ENCODE data around the gene ZNF331. TPM values are rescaled to one million over a fixed set of nuclear protein-coding genes. Genes with fewer than 3 reads are reported as not detected.

Gene ZNF331
- total and polyA plus RNA-seq, 2 donors (not counting 1 experiment from before 2014, with no cell fraction given) = 4.8 to 16.2 TPM

DNA sequence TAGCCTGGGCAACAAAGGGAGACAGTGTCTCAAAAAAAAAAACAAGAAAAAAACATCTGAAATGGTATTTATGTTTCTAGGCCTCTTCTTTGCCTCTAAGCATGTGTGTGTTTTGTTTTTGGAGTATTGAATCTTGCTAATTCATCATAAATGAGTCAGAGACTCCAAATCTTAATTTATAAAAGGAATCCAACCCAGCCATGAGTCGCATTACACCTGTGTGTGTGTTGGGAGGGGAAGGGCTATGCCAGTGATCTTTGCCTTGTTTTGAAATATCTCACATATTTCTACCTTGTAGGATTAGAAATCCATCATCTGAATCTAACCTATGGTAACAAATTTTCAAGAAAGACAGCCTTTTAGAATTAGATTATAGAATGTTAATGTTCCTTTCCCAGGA lies 4.0 kb downstream of the ZNF331 start:
- Histone ChIP-seq H3K36me3 (ENCODE audit: control insufficient read depth, insufficient read depth, low read length) (peaks cover 3% of the 10 kb centered on the region), H2AFZ (ENCODE audit: low read length) (no peak overlapping the region), H3K27ac (ENCODE audit: insufficient read depth, low read length) (no peak overlapping the region), H3K9me3 (ENCODE audit: control insufficient read depth, insufficient read depth, low read depth, low read length) (no peaks in the 10 kb centered on the region), H3K27me3 (ENCODE audit: control insufficient read depth, insufficient read depth, low read length) (no peaks in the 10 kb centered on the region), H3K4me3 (replicated peaks in 1 of 4; ENCODE audit: control extremely low read depth in 1 of 4, insufficient read depth in 1 of 4, low read depth in 3 of 4, low read length in 4 of 4) (no peak overlapping the region), H3K4me2 (ENCODE audit: extremely low read depth, insufficient read depth, low read length) (no peak overlapping the region), H3K9ac (ENCODE audit: insufficient read depth, low read length) (no peak overlapping the region), H3K79me2 (ENCODE audit: control insufficient read depth, insufficient read depth, low read length) (peaks cover 5% of the 10 kb centered on the region), H4K20me1 (ENCODE audit: control insufficient read depth, extremely low read depth, insufficient read depth, low read length) (no peaks in the 10 kb centered on the region), H3K4me1 (ENCODE audit: control insufficient read depth, extremely low read depth, insufficient read depth, low read length) (peaks cover 2% of the 10 kb centered on the region)
- DNase-seq (ENCODE audit: low read depth in 2 of 2) = no peak
- TF ChIP-seq EZH2 (IDR thresholded peaks at IDR 0.05; ENCODE audit: low read length, missing control alignments) = no peak
- no peak for TF ChIP-seq CTCF (conservative IDR thresholded peaks at IDR 0.05 in 1 of 2, IDR thresholded peaks at IDR 0.05 in 1 of 2; ENCODE audit: low read depth in 1 of 2, low read length in 2 of 2)

DNA sequence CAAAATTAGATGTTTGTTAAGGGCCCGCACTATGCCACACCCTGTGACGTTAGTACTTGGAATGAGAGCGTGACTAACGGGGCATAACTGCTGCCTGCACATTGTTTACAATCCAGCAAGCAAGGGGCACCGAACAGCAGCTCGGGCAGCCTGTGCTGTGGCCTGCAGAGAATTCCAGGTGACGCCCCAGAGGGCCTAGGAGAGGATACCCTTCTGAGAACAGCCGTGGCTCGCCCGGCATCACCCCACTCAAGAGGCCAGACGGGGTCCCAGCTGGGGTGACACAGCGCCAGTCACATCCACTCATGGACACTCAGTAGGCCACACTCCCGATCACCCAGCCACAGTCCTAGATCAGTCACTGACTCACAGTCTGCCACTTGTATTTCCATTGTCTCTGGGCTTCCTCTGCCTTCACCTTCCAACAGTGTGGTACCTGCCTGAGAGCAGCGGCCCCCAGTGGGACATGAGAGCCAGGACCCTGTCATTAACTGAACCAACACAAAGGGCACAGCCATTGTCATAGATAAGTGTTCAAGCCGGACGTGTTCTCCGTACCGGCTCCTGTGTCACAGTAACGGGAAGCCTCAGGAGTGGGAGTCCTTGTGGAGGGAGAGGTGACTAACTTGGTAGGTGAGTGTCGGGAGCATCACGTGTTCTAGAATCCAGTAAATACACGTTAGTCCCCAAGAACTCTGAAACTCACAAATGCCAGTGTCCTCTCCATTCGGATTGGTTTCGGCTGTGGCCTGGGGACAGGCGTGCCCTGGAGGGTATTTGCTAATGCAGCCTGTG lies 7.5 kb downstream of the ZNF331 start:
- Histone ChIP-seq H3K9me3 (ENCODE audit: control insufficient read depth, insufficient read depth, low read depth, low read length) (no peaks in the 10 kb centered on the region), H3K9ac (ENCODE audit: insufficient read depth, low read length) (no peak overlapping the region), H3K27ac (ENCODE audit: insufficient read depth, low read length) (peak overlapping the region; percentile 80), H3K27me3 (ENCODE audit: control insufficient read depth, insufficient read depth, low read length) (no peaks in the 10 kb centered on the region), H3K4me1 (ENCODE audit: control insufficient read depth, extremely low read depth, insufficient read depth, low read length) (peaks cover 2% of the 10 kb centered on the region), H4K20me1 (ENCODE audit: control insufficient read depth, extremely low read depth, insufficient read depth, low read length) (no peaks in the 10 kb centered on the region), H3K4me2 (ENCODE audit: extremely low read depth, insufficient read depth, low read length) (no peak overlapping the region), H3K36me3 (ENCODE audit: control insufficient read depth, insufficient read depth, low read length) (peaks cover 3% of the 10 kb centered on the region), H2AFZ (ENCODE audit: low read length) (no peak overlapping the region), H3K4me3 (replicated peaks in 1 of 4; ENCODE audit: control extremely low read depth in 1 of 4, insufficient read depth in 1 of 4, low read depth in 3 of 4, low read length in 4 of 4) (no peak overlapping the region), H3K79me2 (ENCODE audit: control insufficient read depth, insufficient read depth, low read length) (no peaks in the 10 kb centered on the region)
- peak; percentile 77 to 87 for DNase-seq (ENCODE audit: low read depth in 2 of 2)
- TF ChIP-seq EZH2 (IDR thresholded peaks at IDR 0.05; ENCODE audit: low read length, missing control alignments) (no peak), CTCF (conservative IDR thresholded peaks at IDR 0.05 in 1 of 2, IDR thresholded peaks at IDR 0.05 in 1 of 2; ENCODE audit: low read depth in 1 of 2, low read length in 2 of 2) (no peak)

DNA sequence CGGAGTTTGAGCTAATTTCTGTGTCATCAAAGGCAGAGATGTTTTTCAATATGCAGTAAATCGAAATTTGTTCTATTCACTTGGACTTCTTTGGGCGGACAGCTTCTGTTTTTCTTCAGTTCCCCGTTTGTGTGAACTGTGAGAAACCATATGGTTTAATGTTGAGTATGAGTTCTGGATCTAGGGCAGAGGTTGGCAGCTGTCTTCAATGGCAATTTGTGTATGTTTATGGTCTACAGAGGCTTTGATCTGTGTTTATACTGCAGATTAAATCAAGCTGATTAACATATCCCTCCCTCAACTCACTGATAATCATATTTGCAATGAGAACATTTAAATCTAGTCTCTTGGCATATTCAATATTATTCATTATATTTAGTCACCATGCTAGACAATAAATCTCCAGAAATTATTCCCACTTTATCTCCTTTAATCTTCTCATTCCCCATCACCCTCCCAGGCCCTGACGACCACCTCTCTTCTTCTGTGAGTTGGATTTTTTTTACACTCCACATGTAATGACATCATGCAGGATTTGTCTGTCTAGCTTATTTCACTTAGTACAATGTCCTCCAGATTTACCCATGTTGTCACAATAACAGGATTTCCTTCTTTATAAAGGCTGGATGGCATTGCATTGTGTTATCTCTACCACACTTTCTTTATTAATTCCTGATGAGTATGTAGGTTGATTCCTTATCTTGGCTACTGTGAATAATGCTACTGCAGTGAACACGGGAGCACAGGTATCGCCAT lies 9.0 kb downstream of the ZNF331 start:
- H3K4me2 ChIP-seq (ENCODE audit: extremely low read depth, insufficient read depth, low read length) = no peak overlapping the region
- H3K36me3 ChIP-seq (ENCODE audit: control insufficient read depth, insufficient read depth, low read length) = peaks cover 3% of the 10 kb centered on the region
- DNase-seq (ENCODE audit: low read depth in 2 of 2) = peak in 1 of 2 donors; percentile 70
- no peaks in the 10 kb centered on the region for H4K20me1 ChIP-seq (ENCODE audit: control insufficient read depth, extremely low read depth, insufficient read depth, low read length)
- no peaks in the 10 kb centered on the region for H3K9me3 ChIP-seq (ENCODE audit: control insufficient read depth, insufficient read depth, low read depth, low read length)
- H2AFZ ChIP-seq (ENCODE audit: low read length) = no peak overlapping the region
- H3K27me3 ChIP-seq (ENCODE audit: control insufficient read depth, insufficient read depth, low read length) = no peaks in the 10 kb centered on the region
- H3K4me3 ChIP-seq (replicated peaks in 1 of 4; ENCODE audit: control extremely low read depth in 1 of 4, insufficient read depth in 1 of 4, low read depth in 3 of 4, low read length in 4 of 4) = no peak overlapping the region
- peaks cover 2% of the 10 kb centered on the region for H3K4me1 ChIP-seq (ENCODE audit: control insufficient read depth, extremely low read depth, insufficient read depth, low read length)
- H3K79me2 ChIP-seq (ENCODE audit: control insufficient read depth, insufficient read depth, low read length) = no peaks in the 10 kb centered on the region
- TF ChIP-seq CTCF (conservative IDR thresholded peaks at IDR 0.05 in 1 of 2, IDR thresholded peaks at IDR 0.05 in 1 of 2; ENCODE audit: low read depth in 1 of 2, low read length in 2 of 2) = no peak
- TF ChIP-seq EZH2 (IDR thresholded peaks at IDR 0.05; ENCODE audit: low read length, missing control alignments) = no peak
- no peak overlapping the region for H3K9ac ChIP-seq (ENCODE audit: insufficient read depth, low read length)
- no peak overlapping the region for H3K27ac ChIP-seq (ENCODE audit: insufficient read depth, low read length)
